NCI-H460 (cell line): ENCODE results near the gene KRABD2.
"Not testable (repeated sequence)": the region's sequence is repeated elsewhere in the genome, so short reads cannot be mapped to it uniquely, and the experiment has no call there.

Experiments
- DNase-seq: peaks from one replicate; pipeline ENCODE4 v3.0.0-alpha.2; 2016; ENCODE audit warnings: low read depth; ENCODE audit errors: extremely low read depth

Gene KRABD2

DNA sequence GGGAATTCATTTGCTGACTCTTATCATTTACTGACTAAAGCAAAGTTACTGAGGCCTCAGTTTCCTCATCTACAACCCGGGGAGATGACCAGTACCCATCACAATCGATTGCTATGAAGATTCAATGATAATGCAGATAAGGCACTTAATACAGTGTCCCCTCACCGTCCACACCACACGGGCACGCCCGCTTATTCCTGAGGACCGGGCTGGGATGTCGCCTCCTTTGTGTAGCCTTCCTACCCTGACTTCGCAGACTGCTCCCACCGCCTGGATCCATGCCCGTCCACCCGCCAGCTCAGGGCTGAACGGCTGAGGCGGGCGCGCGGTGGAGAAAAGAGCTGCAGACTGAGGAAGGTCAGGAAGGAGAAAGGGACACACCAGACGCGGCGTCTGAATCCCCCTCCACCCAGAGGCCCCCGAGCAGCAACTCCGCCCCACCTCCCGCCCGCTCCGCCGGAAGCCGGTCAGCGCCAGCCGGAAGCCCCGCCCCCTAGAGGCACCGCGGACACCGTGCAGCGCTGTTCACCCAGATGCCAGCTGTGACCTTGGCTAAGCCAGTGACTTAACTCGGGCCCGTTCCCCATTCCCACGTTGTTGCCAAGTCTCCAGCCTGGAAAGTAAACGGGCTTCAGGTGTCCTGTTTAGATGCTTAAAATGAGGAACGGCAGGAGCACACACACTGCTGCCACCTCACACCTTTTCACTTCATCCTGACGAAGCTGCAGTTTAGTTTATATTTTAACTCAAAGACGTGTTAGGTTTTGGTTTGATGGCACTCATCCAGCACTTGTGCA, at the start of gene KRABD2:
Gene KRABD2, minus strand, starts transcription at position 434 of the 797 bp plus-strand sequence.
- DNase-seq, result peak; percentile 88

DNA sequence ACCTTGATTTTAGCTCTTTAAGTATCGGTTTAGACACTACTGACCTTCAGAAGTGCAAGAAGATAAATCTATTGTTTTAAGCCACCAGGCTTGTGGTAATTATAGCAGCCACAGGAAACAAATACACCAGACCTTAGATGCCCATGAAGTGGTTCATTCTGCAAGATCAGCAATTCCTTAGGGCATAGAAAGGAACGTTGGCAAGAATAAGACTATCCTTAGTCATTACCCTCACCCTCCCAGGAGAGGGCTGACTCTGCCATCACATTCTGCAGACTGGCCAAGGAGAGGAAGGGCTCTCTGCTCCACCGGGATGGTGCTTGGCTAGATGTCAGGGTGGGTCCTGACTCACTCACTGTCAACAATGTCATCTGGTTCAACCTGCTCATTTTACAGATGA, 45.1 kb upstream of the KRABD2 start:
- DNase-seq, result no peak

DNA sequence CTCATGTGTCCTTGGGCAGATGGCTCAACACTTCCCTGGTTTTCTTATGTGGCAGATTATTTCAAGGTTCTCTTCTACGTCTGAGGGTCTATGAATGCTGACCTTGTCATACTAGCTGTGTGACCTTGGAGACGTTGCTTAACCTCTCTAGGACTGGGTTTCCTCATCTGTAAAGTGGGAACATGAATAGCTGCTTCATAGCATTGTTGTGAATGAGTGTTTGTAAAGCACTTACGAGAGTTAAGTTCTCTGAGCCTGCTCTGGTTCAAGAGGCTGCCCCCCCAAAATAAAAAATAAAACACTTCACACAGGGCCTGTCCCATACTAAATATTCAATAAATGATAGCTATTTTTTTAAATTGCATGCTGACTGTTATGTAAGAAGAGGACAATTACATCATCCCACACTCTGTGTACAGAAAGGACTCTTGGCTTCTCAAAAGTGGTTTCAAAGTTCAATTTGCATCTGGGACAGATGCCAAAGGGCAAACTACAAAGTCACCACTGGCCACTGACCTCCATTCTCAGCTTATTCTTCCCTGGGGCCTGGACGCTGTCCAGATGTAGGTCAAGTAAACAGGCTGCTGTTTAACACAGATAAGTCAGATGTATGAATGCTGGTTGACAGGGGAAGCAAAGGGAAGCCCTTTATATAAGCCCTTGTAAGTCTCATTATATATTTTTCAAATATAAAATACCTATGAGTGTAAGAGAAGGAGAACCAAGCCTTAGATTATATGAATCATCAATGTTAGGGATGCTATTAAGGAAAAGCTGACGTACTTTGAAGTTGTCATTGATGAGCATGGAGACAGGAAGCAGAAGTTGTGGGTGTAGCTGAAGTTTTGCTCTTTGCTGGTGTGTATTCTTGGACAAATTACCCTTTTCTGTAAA, 43.8 kb upstream of the KRABD2 start:
- no peak for DNase-seq

GRCh38 chr17:8419305-8419704, 42.8 kb upstream of the KRABD2 start:
- DNase-seq, result no peak

DNA sequence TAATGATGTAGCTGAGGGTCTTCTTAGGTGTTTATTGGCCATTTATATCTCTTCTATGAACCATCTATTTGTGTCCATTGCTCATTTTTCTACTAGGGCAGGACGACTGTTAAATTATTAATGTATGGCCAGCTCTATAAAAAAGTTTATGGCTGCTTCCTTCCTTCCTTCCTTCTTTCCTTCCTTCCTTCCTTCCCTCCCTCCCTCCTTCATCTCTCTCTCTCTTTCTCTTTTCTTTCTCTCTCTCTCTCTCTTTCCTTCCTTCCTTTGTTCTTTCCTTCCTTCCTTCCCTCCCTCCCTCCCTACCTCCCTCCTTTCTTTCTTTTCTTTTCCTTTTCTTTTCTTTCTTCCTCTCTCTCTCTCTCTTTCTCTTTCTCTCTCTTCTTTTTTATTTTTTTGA, 42.0 kb upstream of the KRABD2 start:
- no peak for DNase-seq

DNA sequence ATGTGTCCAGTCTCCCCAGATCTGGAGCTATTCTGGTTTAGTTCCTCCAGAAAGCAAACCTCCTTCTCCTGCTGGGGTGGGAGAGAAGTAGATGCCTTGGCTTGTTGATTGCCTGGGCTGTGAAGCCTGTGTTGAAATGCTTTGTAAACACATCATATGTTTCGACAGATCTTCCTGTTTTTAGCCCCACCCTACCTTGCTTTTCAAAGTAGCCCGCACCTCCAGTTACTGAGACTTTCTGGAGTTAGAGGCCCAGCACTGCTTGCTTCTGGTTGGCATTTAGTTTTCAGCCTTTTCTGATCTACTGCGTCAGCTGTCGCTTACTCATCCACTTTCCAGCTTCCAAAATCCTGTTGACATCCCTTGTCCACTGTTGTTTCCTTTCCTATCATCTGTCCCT, 41.3 kb upstream of the KRABD2 start:
- no peak for DNase-seq

DNA sequence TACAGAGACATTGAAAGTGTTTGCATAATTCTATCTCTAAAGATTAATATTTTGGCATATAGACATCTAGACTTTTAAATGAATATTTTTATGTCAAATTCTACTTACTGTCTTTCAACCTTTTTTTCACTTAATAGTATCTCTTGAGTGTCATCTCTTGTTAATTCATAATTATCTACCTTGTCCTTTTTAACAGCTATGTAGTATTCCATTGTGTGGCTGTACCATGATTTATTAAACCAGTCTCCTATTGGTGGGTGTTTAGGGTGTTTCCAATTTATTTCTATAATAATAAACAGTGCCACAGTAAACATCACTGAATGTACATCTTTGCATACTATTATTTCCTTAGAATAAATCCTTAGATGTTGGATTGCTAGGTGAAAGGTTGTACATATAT, 37.4 kb upstream of the KRABD2 start:
- DNase-seq, result no peak

GRCh38 chr17:8413328-8413727, 36.8 kb upstream of the KRABD2 start:
- no peak for DNase-seq

DNA sequence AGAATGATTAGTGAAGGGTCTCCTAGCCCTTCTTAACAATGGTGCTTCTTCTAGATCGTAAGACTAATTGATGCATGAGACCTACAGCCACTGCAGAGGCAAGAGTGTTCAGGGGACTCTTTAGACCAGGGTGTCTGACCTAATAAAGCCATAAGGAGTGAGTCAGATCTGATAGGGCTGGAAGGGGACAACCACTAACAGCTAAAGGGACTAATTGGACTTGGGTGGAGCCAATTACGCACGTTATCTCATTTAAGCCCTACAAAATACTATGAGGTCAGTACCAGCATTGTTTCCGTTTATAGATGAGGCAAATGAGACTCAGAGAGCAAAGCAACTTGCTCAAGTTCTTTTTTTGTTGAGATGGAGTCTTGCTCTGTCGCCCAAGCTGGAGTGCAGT, 35.6 kb upstream of the KRABD2 start:
- DNase-seq, result no peak

DNA sequence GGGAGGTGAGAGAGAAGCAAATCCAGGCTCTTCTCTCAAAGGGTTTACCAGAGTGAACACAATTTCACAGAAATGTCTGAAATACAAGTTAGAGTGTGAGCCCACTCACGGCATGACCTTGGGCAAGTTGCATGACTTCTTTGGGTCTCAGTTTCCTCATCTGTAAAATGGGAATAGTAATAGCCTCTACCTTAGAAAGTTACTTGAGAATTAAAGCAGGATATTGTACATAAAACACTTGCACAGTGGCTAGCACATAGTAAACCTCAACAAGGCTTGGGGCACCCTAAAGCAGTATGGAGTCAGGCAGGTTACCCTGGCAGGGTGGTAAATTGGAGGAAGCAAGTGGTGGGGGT, 34.4 kb upstream of the KRABD2 start:
- no peak for DNase-seq

GRCh38 chr17:8409966-8410882, 33.7 kb upstream of the KRABD2 start:
- DNase-seq, result peak; percentile 85

GRCh38 chr17:8408371-8408770, 31.9 kb upstream of the KRABD2 start:
- DNase-seq, result no peak

- no peak for DNase-seq
These were observed 29.7 kb upstream of the KRABD2 start for GRCh38 chr17:8406174-8406573.

- DNase-seq, result no peak
These were observed 29.1 kb upstream of the KRABD2 start for GRCh38 chr17:8405499-8406016.

- DNase-seq, result no peak
These were observed 26.5 kb upstream of the KRABD2 start for GRCh38 chr17:8402921-8403536.

- no peak for DNase-seq
These were observed 24.6 kb upstream of the KRABD2 start for GRCh38 chr17:8401107-8401506.

DNA sequence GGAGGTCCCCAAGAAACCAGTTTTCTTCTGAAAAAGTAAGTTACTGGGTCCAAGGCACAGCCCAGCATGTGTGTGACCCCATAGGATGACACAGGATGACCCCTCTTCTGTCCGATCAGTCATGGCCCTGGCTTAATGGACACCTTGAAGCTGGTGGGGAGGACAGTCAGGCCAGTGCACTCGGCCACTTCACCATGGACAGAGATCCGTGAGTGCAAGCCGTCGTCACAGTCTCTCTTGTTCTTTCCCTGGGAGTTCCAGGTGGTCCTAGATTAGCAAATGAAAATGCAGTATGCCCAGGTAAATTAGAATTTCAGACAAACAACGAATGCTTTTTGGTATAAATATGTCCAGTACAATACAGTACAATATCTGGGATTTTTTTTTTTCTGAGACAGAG, 22.5 kb upstream of the KRABD2 start:
- no peak for DNase-seq

DNA sequence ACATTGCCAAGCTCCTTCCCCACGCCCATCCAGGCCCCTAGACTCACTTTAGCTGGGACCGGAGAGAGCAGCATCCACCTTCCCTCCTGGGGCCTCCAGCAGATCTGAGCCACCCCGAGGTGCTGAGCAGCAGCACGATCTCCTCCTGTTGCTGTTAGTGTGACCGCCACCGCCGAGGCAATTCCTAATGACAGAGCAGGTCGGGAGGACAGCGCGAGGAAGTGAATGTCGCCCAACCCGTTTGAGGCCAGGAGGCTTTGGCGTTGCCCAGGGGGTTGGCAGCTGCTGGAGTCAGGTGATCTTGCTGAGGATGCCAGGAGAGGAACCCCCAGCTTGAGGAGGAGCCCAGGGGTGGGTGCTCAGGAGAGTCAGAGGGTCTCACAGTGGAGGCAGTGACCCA, 21.1 kb upstream of the KRABD2 start, which contains the start of gene RNF222:
Gene RNF222, minus strand, starts transcription at position 192 of the 400 bp plus-strand sequence. CDS start 4,366 bp downstream, outside the sequence.
- DNase-seq, result no peak

GRCh38 chr17:8394497-8394896, 18.0 kb upstream of the KRABD2 start:
- not testable (repeated sequence) for DNase-seq
